Stomach (tissue), 4 donors: ENCODE results near the gene BMP10.

ENCODE experiments used
- EP300 ChIP-seq: sonication (generic); formaldehyde crosslinking; IDR thresholded peaks from one replicate; pipeline ENCODE4 v1.6.1; 2017; ENCODE audit warnings: antibody characterized with exemption
- POLR2A ChIP-seq, 4 donors: fragments of 450-650 bp; IDR thresholded peaks; one replicate each; pipeline ENCODE4 v1.6.1; 2016; ENCODE audit warnings: antibody characterized with exemption in 4 of 4, control low read depth in 2 of 4, mild to moderate bottlenecking in 1 of 4, moderate library complexity in 1 of 4
- TF ChIP-seq, protein P1 (sequence below), 7 experiments: fragments of 450-650 bp in 4 of 7; fragments of 200-600 bp in 3 of 7; sonication (generic) in 3 of 7; IDR thresholded peaks; one replicate each; pipeline ENCODE4 v1.5.1; 2016 to 2019; ENCODE audit warnings: antibody characterized with exemption in 7 of 7, control low read depth in 2 of 7, mild to moderate bottlenecking in 1 of 7

- no peak for TF ChIP-seq EP300
- TF ChIP-seq POLR2A (IDR thresholded peaks at IDR 0.05) = no peak
- TF ChIP-seq, protein P1, sequence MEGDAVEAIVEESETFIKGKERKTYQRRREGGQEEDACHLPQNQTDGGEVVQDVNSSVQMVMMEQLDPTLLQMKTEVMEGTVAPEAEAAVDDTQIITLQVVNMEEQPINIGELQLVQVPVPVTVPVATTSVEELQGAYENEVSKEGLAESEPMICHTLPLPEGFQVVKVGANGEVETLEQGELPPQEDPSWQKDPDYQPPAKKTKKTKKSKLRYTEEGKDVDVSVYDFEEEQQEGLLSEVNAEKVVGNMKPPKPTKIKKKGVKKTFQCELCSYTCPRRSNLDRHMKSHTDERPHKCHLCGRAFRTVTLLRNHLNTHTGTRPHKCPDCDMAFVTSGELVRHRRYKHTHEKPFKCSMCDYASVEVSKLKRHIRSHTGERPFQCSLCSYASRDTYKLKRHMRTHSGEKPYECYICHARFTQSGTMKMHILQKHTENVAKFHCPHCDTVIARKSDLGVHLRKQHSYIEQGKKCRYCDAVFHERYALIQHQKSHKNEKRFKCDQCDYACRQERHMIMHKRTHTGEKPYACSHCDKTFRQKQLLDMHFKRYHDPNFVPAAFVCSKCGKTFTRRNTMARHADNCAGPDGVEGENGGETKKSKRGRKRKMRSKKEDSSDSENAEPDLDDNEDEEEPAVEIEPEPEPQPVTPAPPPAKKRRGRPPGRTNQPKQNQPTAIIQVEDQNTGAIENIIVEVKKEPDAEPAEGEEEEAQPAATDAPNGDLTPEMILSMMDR (IDR thresholded peaks at IDR 0.05) = no peak
These were observed 21.6 kb downstream of the BMP10 start for GRCh38 chr2:68849579-68850030.
